ENCODE measurements around the gene ACY1. TPM values are rescaled to one million over a fixed set of nuclear protein-coding genes. Genes with fewer than 3 reads are reported as not detected.

Gene ACY1
- polyA plus RNA-seq, 1 donor (not counting 4 experiments of a cell fraction or from before 2014, with no cell fraction given): 71.8 TPM

DNA sequence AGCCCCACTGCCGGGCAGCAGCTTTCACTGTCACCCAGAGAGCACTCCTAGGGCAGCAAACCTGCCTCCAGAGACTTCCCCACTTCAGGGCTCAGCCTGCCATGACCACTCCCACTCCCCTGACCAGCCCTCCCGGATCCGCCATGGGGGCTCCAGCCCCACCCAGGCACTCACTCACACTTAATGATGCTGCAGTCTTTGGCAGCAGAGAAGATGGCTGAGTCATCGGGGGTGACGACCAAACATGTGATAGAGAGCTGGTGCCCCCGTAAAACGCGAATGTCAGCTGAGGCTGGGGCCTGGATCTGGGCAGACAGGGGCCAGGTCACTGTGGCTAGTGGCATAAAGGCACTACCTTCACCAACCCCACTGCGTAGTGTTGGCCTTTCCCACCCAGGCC is 46.3 kb upstream of the ACY1 start:
- Histone ChIP-seq H3K79me2 (ENCODE audit: control insufficient read depth, insufficient read depth, low read length) (peaks cover 30% of the 10 kb centered on the region), H3K36me3 (ENCODE audit: control insufficient read depth in 2 of 2, extremely low read depth in 1 of 2, insufficient read depth in 2 of 2, low read length in 2 of 2) (peaks cover 36 to 44% of the 10 kb centered on the region in 2 experiments), H3K27ac (ENCODE audit: control insufficient read depth, insufficient read depth, low read length) (no peak overlapping the region), H2AFZ (ENCODE audit: control insufficient read depth, low read length) (no peak overlapping the region), H3K27me3 (ENCODE audit: control insufficient read depth, extremely low read depth, insufficient read depth, low read length) (no peaks in the 10 kb centered on the region), H3K4me2 (ENCODE audit: control insufficient read depth, extremely low read depth, insufficient read depth, low read depth, low read length) (no peak overlapping the region), H4K20me1 (ENCODE audit: control insufficient read depth, extremely low read depth, insufficient read depth, low read length) (peaks cover 2% of the 10 kb centered on the region), H3K4me1 (ENCODE audit: control insufficient read depth, extremely low read depth, insufficient read depth, low read length) (peaks cover 12% of the 10 kb centered on the region), H3K9me1 (ENCODE audit: control insufficient read depth, extremely low read depth, insufficient read depth, low read length) (peaks cover 2% of the 10 kb centered on the region), H3K9me3 (ENCODE audit: control insufficient read depth, low read depth, low read length) (no peaks in the 10 kb centered on the region), H3K4me3 (ENCODE audit: control insufficient read depth in 2 of 3, extremely low read depth in 1 of 3, insufficient read depth in 2 of 3, low read depth in 1 of 3, low read length in 3 of 3) (no peak overlapping the region), H3K9ac (ENCODE audit: control insufficient read depth, extremely low read depth, insufficient read depth, low read length) (no peak overlapping the region)
- no peak for DNase-seq (ENCODE audit: low read depth, low spot score)
- no peak for FAIRE-seq
- TF ChIP-seq, protein P1, sequence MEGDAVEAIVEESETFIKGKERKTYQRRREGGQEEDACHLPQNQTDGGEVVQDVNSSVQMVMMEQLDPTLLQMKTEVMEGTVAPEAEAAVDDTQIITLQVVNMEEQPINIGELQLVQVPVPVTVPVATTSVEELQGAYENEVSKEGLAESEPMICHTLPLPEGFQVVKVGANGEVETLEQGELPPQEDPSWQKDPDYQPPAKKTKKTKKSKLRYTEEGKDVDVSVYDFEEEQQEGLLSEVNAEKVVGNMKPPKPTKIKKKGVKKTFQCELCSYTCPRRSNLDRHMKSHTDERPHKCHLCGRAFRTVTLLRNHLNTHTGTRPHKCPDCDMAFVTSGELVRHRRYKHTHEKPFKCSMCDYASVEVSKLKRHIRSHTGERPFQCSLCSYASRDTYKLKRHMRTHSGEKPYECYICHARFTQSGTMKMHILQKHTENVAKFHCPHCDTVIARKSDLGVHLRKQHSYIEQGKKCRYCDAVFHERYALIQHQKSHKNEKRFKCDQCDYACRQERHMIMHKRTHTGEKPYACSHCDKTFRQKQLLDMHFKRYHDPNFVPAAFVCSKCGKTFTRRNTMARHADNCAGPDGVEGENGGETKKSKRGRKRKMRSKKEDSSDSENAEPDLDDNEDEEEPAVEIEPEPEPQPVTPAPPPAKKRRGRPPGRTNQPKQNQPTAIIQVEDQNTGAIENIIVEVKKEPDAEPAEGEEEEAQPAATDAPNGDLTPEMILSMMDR (optimal IDR thresholded peaks at IDR 0.05 in 1 of 3, IDR thresholded peaks at IDR 0.05 in 1 of 3, conservative IDR thresholded peaks at IDR 0.05 in 1 of 3; ENCODE audit: extremely low read depth in 1 of 3, insufficient read depth in 2 of 3, low read length in 3 of 3): no peak
- TF ChIP-seq EZH2 (IDR thresholded peaks at IDR 0.05; ENCODE audit: low read length): no peak
- dilution Hi-C loops (cut with MboI; ENCODE audit: extremely low pct_ligation_motif_present, low sequenced_read_pairs): no loop called here

- H3K4me1 ChIP-seq (ENCODE audit: control insufficient read depth, extremely low read depth, insufficient read depth, low read length): peaks cover 19% of the 10 kb centered on the region
- H3K9ac ChIP-seq (ENCODE audit: control insufficient read depth, extremely low read depth, insufficient read depth, low read length): no peak overlapping the region
- no peak overlapping the region for H3K27ac ChIP-seq (ENCODE audit: control insufficient read depth, insufficient read depth, low read length)
- no peak for FAIRE-seq
- no peak for TF ChIP-seq EZH2 (IDR thresholded peaks at IDR 0.05; ENCODE audit: low read length)
- TF ChIP-seq, protein P1 (optimal IDR thresholded peaks at IDR 0.05 in 1 of 3, IDR thresholded peaks at IDR 0.05 in 1 of 3, conservative IDR thresholded peaks at IDR 0.05 in 1 of 3; ENCODE audit: extremely low read depth in 1 of 3, insufficient read depth in 2 of 3, low read length in 3 of 3): no peak
- no peaks in the 10 kb centered on the region for H3K9me3 ChIP-seq (ENCODE audit: control insufficient read depth, low read depth, low read length)
- H2AFZ ChIP-seq (ENCODE audit: control insufficient read depth, low read length): no peak overlapping the region
- H3K4me2 ChIP-seq (ENCODE audit: control insufficient read depth, extremely low read depth, insufficient read depth, low read depth, low read length): no peak overlapping the region
- peaks cover 36 to 42% of the 10 kb centered on the region in 2 experiments for H3K36me3 ChIP-seq (ENCODE audit: control insufficient read depth in 2 of 2, extremely low read depth in 1 of 2, insufficient read depth in 2 of 2, low read length in 2 of 2)
- no peak for DNase-seq (ENCODE audit: low read depth, low spot score)
- peaks cover 2% of the 10 kb centered on the region for H3K9me1 ChIP-seq (ENCODE audit: control insufficient read depth, extremely low read depth, insufficient read depth, low read length)
- H4K20me1 ChIP-seq (ENCODE audit: control insufficient read depth, extremely low read depth, insufficient read depth, low read length): peaks cover 2% of the 10 kb centered on the region
- no peak overlapping the region for H3K4me3 ChIP-seq (ENCODE audit: control insufficient read depth in 2 of 3, extremely low read depth in 1 of 3, insufficient read depth in 2 of 3, low read depth in 1 of 3, low read length in 3 of 3)
- H3K79me2 ChIP-seq (ENCODE audit: control insufficient read depth, insufficient read depth, low read length): peaks cover 30% of the 10 kb centered on the region
- dilution Hi-C loops (cut with MboI; ENCODE audit: extremely low pct_ligation_motif_present, low sequenced_read_pairs): no loop called here
- H3K27me3 ChIP-seq (ENCODE audit: control insufficient read depth, extremely low read depth, insufficient read depth, low read length): no peaks in the 10 kb centered on the region
Measured at GRCh38 chr3:51937611-51938450, 45.5 kb upstream of the ACY1 start.
